ENCODE measurements around the gene MYL6B.

MYL6B gene

DNA sequence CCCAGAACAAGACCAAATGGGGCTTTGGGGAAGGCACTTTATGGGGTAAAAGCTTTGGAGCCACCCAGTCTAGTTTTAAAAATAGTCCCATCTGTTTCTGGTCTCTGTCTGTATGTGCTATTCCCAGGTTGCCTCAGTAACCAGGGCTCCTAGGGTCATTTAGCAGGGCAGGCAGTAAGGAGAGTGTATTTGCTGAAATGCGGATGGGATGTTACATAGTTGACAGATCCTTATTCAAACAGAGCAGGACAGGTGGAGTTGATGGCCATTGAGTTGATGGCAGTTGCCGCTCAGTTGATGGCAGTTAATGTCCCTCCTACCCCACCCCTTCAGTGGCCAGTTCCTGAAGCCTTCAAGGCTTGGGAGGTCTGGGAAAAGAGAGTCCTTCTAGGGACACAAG is 29.8 kb upstream of the MYL6B start:
- no peak for DNase-seq (ENCODE audit: low read depth, low spot score)

DNA sequence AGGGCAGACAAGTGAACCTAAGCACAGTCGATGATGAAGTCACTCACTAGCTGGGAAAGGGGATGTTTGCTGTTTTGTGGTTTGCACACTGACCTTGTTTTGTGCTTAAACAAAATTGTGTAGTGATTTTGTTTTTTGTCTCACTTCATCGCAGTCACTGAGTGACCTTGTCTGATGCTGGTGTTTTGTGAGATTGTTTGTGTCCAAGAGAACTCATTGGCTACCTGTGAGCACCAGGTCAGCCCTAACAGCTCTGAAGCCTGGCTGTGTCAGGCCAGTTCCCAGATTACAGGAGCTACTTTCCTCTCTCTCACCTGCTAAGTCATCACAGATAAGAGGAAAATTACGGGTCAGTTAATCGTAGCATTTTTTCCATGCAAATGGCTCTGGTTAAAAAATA is 28.3 kb upstream of the MYL6B start:
- no peak for DNase-seq (ENCODE audit: low read depth, low spot score)

- DNase-seq (ENCODE audit: low read depth, low spot score), result no peak
Observed at GRCh38 chr12:56126732-56127239, 25.6 kb upstream of the MYL6B start.

- DNase-seq (ENCODE audit: low read depth, low spot score), result no peak
Observed at GRCh38 chr12:56127485-56127887, 24.9 kb upstream of the MYL6B start.

DNA sequence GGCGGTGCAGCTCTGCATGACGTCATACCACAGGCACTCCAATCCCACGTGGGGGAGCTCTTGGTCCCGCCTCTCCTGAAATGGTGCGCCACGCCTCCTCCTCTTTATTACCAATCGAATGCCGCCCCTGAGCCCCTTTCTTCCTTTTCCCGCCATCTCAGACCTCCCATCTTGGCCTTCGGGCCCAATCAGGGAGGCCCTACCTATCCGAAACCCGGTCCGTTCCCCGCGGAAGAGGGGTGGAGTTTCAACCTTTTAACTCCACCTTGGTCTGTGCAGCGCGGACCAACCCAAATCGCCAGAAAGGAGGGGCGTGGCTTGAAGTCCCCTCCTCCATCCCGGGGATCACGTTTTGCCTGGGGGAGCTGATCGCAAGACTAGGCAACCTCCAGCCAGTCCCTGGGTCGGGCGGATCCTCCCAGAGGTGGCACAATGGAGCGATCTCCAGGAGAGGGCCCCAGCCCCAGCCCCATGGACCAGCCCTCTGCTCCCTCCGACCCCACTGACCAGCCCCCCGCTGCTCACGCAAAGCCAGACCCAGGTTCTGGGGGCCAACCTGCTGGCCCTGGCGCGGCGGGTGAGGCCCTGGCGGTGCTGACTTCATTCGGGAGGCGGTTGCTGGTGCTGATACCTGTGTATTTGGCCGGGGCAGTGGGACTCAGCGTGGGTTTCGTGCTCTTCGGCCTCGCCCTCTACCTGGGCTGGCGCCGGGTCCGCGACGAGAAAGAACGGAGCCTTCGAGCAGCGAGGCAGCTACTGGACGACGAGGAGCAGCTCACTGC is 24.3 kb upstream of the MYL6B start, which contains the start of gene ESYT1:
TSS of gene ESYT1 (plus strand) at position 380 of the 782 bp plus-strand sequence. CDS start at position 433, 53 bp downstream.
- DNase-seq (ENCODE audit: low read depth, low spot score), result peak; percentile 99

GRCh38 chr12:56128670-56129205 is 23.6 kb upstream of the MYL6B start:
- DNase-seq (ENCODE audit: low read depth, low spot score), result no peak

DNA sequence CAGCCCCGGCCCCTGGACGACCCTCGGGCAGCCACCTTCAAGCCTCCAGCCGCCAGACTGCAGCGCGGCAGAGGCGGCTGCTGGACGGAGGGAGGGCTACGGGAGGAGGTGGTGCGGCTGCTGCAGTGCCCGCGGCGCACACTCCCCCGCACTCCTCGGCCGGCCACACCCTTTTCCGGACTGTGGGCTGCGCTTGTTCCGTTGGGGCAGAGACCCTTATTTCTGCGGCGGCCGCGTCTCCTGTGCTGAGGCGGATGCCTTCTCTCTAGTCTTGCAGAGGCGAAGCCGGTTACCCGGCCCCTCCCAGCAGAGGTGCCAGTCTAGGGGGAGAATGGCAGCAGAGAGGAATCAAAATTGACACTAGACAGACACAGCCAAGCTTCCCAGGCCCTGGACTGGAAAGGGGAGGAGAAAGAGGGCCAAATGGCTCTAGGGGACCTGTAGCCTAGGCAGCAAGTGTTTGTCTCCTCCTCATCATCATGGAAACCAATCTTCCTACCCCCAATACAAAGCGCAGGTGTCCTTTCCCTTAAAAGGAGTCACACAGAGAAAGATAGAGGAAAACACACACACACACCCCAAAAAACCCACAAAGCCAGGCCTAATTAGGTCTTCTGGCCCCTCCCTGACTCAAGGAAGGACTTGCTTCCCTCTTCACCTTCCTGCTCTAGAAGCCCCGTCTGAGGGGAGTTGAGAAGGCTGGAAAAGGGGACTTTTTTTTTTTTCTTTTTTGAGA is 23.0 kb upstream of the MYL6B start:
- DNase-seq (ENCODE audit: low read depth, low spot score), result no peak

- DNase-seq (ENCODE audit: low read depth, low spot score), result no peak
Observed at GRCh38 chr12:56129942-56130495, 22.4 kb upstream of the MYL6B start.

DNA sequence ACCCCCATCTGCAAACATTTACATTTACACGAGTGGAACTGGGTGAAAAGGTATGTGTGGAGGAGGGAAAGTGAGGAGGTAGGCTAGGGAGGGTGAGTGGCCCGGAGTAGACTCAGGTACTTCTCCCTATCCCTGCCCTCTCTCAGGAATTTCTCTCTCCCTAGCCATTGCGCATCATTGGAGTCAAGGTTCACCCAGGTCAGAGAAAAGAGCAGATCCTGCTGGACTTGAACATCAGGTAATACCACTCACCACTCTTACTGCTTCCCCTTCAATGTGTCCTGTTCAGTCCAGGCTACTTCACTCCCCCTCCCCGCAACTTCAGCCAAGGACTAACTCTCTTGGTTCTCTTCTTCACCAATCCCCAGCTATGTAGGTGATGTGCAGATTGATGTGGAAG is 21.5 kb upstream of the MYL6B start:
- no peak for DNase-seq (ENCODE audit: low read depth, low spot score)

- no peak for DNase-seq (ENCODE audit: low read depth, low spot score)
Observed at GRCh38 chr12:56134897-56135296, 17.5 kb upstream of the MYL6B start.

- no peak for DNase-seq (ENCODE audit: low read depth, low spot score)
Observed at GRCh38 chr12:56137853-56138571, 14.4 kb upstream of the MYL6B start.

DNA sequence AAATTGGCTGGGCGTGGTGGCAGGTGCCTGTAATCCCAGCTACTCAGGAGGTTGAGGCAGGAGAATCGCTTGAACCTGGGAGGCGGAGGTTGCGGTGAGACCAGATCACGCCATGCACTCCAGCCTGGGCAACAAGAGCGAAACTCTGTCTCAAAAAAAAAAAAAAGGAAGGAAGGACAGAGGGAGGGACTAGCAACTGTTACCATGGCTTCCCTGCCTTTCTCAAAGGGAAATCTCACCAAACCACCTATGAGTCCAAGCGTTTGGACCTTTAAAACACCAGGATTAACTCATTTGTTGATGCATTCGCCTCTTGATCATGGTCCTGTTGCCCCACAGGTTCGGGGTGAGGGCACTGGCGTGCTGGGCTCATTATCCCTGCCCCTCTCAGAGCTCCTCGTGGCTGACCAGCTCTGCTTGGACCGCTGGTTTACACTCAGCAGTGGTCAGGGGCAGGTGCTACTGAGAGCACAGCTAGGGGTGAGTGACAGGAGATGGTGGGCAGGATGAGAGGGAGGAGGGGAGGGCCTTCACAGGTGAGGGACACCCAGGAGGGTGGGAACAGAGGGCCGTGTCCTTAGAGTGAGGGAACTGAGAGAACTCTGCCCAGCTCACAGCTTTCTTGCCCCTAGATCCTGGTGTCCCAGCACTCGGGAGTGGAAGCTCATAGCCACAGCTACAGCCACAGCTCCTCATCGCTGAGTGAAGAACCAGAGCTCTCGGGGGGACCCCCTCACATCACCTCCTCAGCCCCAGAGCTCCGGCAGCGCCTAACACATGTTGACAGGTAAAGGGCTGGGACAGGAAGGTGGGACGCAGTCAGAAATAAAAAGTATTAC is 10.2 kb upstream of the MYL6B start:
- no peak for DNase-seq (ENCODE audit: low read depth, low spot score)

GRCh38 chr12:56143217-56143616 is 9.2 kb upstream of the MYL6B start:
- DNase-seq (ENCODE audit: low read depth, low spot score), result no peak

DNA sequence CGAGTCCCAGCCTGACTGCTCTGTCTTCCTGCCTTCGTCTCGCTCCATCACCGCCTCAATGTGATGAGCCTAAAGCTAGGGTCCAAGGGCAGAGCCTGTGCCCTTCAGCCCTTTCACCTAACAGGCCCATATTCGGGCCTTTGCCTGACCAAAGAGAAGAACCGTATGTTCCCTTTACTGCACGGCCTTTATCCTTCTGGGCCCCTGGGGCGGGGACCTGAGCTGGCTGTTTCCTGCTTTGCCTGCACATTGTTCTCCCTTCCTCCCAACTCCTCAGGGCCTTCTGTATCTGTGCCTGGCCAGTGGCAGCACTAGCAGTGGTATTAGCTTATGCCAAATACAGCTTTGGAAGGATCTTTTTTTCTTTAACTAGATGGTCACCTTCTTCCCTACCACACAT is 8.5 kb upstream of the MYL6B start:
- DNase-seq (ENCODE audit: low read depth, low spot score), result no peak

DNA sequence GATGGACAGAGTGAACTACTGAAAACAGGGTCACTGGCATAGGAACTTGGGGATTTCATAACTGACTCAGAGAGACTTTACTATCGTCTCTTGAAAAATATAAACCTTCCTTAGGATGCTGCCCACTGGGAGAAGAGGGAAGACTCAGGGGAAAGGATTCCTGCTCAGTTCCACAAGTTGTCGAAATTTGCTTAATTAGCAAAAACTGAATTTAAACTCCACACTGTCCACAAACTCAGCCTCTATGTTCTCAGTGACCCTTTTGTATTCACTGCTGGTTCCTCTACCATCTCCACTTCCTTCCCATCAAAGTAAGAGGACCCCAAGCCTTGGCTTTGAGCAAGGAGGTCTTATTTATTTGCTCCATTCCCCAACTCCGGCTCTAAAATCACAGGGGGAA is 7.2 kb upstream of the MYL6B start:
- no peak for DNase-seq (ENCODE audit: low read depth, low spot score)

GRCh38 chr12:56146492-56147460 is 5.6 kb upstream of the MYL6B start:
- DNase-seq (ENCODE audit: low read depth, low spot score), result no peak

GRCh38 chr12:56150563-56150962 is 1.8 kb upstream of the MYL6B start:
- no peak for DNase-seq (ENCODE audit: low read depth, low spot score)

- DNase-seq (ENCODE audit: low read depth, low spot score), result no peak
Observed at GRCh38 chr12:56151672-56152131, 685 bp upstream of the MYL6B start.
